Dermis microvascular lymphatic vessel endothelial cell (primary cell): ENCODE results near the gene GPA33. TPM values are rescaled to one million over a fixed set of nuclear protein-coding genes. Genes with fewer than 3 reads are reported as not detected.
"Not testable (repeated sequence)": the region's sequence is repeated elsewhere in the genome, so short reads cannot be mapped to it uniquely, and the experiment has no call there.

Experiments
- DNase-seq, 2 donors: peaks; one replicate each; pipeline versions ENCODE4 v3.0.0 to v3.0.0-alpha.2; 2010; ENCODE audit warnings: low read depth in 2 of 2
- total RNA-seq: library from RNA; depleted of rRNA; stranded (reverse); fragments of >200 nt; gene quantifications from 2 replicates; pipeline ENCODE4 v1.2.1, GENCODE V29; 2014

The GPA33 gene
- total RNA-seq, 1 donor from 2014 or later = not detected

DNA sequence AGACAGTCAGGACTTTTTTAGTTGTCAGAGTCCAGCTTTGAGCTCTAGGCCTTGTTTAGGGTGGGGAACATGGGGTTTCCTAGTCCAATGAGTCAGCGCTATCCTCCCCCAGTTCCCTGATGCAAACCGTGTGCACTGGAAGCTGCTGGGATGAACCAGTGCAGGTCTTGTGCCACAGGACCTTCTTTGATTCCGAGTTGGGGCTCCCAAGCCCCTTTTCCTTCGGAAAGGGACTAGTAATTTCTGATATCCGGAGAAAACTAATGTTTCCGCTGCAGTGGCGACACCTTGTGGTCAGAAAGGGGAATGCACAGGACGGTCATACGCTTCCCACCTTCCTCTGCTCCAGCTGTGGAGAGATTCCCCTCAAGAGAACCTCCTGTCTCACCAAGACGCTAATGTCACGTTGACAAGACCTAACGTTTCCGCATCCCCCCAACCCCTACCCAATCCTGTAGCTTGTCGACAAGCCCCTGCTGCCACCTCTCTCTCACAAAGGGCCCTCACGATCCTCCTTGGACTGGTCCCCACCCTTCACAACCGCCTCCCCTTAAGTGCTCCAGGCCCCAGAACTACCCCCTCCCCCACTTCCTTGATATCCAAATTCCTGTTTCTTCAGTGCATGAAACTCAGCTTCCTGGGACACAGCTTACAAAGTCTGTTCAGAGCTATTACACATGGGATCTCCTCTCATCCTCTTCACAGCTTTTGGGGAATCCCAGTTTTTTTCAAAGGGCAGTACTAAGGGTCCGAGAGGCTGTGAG lies 30.9 kb downstream of the GPA33 start:
- peak in 1 of 2 donors; percentile 37 for DNase-seq

DNA sequence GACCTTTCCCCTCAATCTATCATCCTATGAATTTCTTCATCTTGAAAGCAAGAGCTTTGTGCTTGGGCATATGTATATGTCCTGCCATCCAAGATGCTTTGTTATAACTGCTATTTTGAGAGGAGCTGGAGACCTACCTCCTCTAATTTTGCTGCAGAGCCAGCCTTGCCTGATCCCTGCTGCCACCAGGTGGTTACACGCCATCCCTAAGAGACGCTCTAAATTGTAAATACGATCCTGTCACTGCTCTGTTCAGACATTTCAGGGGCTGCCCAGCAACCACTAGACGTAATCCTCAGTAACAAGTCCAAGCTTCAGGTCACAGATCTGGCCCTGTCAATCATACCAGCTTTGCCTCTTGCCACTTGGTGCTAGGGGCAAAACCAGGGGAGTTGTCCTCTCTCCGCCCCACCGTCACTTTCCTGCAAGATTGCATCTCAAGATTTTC lies 32.9 kb downstream of the GPA33 start:
- peak in 1 of 2 donors; percentile 18 for DNase-seq

GRCh38 chr1:167056529-167057231 lies 33.5 kb downstream of the GPA33 start:
- no peak for DNase-seq

DNA sequence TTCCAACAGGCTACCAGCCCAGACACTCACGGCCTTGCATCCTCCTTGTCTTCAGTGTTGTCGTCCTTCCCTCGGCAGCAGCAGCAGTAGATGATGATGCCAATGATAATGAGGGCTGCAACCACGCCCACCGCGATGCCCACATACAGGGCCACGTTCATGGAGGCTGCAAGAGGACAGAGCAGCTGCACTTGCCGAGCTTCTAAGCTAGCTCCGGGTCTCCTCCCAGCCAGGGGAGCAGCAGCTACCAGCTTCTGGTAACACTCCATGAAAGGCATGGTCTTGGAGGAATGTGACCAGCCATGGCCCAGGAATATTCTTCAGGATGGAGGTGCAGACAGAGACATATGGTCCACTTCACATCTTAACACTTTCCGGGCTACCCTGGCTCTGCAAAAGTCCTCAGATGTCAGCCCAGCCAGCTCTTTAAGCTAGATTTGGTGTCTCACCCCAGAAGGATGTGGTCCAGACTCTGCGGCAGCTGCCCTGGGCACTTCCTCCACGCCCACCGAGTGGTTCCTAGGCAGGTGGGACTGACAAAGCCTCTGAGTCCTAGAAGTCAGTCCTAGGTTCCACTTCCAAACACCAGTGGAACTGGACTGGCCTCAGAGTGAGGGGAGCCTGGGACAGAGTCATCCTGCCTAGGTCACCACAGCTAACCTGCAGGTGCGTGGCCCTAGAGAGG lies 35.1 kb downstream of the GPA33 start:
- DNase-seq = no peak

- no peak for DNase-seq
Observed at GRCh38 chr1:167054531-167054930, 35.6 kb downstream of the GPA33 start.

- DNase-seq = peak in 1 of 2 donors; percentile 15
Observed at GRCh38 chr1:167052389-167052788, 37.8 kb downstream of the GPA33 start.

DNA sequence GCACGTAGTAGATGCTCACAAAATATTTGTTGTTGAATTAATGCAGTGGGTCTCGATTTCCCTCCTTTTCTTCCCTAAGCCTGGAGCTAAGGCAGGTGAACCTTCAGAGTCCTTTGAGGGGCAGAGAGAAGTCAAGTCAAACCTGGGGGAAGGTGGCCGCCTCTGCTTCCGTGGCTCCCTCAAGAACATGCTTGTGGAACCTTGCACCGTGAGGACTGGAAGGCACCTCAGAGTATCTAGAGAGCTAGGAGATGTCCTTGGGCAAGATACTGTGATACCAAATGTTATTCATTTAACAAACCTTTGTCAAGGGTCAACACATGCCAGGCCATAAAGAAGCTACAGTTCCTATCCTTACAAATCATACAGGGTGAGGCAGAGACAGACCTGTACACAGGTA lies 38.3 kb downstream of the GPA33 start:
- no peak for DNase-seq

- DNase-seq = peak in 1 of 2 donors; percentile 6
Observed at GRCh38 chr1:167043752-167044488, 46.3 kb downstream of the GPA33 start.

- DNase-seq = no peak
Observed at GRCh38 chr1:167033646-167034045, 56.5 kb downstream of the GPA33 start.

DNA sequence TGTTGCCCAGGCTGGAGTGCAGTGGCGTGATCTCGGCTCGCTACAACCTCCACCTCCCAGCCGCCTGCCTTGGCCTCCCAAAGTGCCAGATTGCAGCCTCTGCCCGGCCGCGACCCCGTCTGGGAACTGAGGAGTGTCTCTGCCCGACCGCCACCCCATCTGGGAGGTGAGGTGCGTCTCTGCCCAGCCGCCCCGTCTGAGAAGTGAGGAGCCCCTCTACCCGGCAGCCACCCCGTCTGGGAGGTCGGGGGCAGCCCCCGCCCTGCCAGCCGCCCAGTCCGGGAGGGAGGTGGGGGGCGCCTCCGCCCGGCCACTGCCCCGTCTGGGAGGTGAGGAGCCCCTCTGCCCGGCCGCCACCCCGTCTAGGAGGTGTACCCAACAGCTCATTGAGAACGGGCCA lies 60.6 kb downstream of the GPA33 start:
- not testable (repeated sequence) for DNase-seq

DNA sequence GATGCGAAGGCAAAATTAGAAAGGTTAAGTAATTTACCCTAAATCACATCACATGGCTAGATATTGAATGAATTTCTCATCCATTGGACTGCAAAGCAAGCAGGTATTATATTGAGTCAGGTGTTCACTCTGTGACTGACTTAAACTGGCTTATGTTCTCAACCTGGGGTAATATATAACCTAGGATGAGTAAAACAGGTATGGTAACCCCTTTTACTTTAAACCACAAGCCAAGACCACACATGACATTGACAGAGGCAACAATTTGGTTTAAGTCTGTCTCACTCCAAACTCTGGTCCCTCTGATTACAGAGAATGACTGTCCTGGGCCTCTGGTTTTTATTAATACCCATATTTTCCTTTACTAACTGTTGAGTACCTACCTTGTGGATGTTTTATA lies 67.8 kb downstream of the GPA33 start:
- DNase-seq = no peak

GRCh38 chr1:167016100-167016750 lies 74.0 kb downstream of the GPA33 start:
- no peak for DNase-seq

GRCh38 chr1:167013108-167013929 lies 76.9 kb downstream of the GPA33 start:
- no peak for DNase-seq

GRCh38 chr1:167012570-167012969 lies 77.6 kb downstream of the GPA33 start:
- DNase-seq = no peak

DNA sequence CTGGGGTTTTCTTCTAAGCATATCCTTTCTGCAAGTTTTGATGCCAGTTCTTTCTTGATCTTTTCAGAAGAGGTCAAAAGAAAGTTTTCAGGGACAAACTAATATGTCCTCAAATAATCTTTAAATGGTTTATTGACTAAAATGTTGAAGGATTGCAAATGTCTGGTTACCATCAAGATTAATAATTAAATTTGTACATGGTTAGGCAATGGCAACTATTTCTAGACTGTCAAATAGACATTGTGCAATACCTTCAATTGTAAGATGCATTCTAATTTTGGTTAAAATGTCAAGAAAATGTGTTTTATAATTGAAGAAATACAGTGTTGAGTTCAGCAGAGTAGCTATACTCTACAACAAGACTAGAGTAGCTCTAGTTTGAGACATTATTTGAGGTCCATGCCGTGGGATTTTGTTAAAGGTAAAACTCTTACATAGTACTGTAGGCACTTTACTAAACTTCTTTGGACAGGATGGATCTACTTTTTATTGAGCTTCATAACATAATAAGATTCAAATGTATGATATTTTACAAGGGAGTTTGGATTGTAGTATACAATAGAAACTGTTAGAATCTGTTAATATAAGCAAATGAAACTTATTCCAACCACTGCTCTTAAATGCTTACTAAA lies 78.5 kb downstream of the GPA33 start:
- DNase-seq = no peak

DNA sequence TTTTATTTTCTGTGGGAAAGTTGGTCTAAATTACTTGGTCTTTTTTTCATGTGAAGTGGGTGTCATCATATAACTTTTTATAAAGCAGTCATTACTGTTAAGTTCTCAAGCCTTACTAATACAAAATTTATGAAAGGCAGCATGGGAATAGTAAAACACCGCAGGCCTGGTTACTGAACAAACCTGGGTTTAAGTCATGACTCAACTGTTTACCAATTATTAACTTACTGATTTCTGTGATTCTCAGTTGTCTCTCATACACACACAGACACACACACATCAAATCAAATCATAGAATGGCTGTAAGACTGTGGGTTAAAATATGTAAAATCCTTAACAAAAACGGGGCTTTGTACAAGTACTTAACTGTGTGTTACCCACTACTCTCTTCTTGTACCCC lies 86.5 kb downstream of the GPA33 start:
- DNase-seq = no peak
